Activated T-helper 2 cell treated with anti-CD3 and anti-CD28 coated beads, Interferon-gamma antibody, Interleukin-2, Interleukin-4, amounts not matched to agents 10 μg/mL and 5 μg/mL and 100 μg/mL, durations not matched to agents 14 hours and 24 hours and 36 hours (primary cell): Measurements from ENCODE around the gene NCAM2. TPM values are rescaled to one million over a fixed set of nuclear protein-coding genes. Genes with fewer than 3 reads are reported as not detected.

ENCODE experiments used
- DNase-seq: peaks from one replicate; pipeline ENCODE4 v3.0.0; 2021; ENCODE audit warnings: low spot score
- H3K27ac Mint-ChIP-seq: one replicate; pipeline ENCODE4 v1.8.0; 2021; ENCODE audit warnings: mixed read lengths
- H3K27me3 Mint-ChIP-seq: one replicate; pipeline ENCODE4 v1.8.0; 2021; ENCODE audit warnings: low read depth, mixed read lengths
- H3K36me3 Mint-ChIP-seq: one replicate; pipeline ENCODE4 v1.8.0; 2021; ENCODE audit warnings: low read depth, mixed read lengths
- H3K4me1 Mint-ChIP-seq: one replicate; pipeline ENCODE4 v1.8.0; 2021; ENCODE audit warnings: low read depth, mixed read lengths
- H3K4me3 Mint-ChIP-seq: one replicate; pipeline ENCODE4 v1.8.0; 2021; ENCODE audit warnings: low read depth, mild to moderate bottlenecking, moderate library complexity, mixed read lengths
- H3K9me3 Mint-ChIP-seq: one replicate; pipeline ENCODE4 v1.8.0; 2021; ENCODE audit warnings: mixed read lengths
- intact Hi-C: fragments of 100-400 bp; cut with micrococcal nuclease; formaldehyde crosslinking; loops from one replicate; pipeline ENCODE4 v1.15.1; 2023
- total RNA-seq: library from RNA; stranded (reverse); gene quantifications from 2 replicates; pipeline ENCODE4 v1.2.3, GENCODE V29; 2022

The NCAM2 gene
- total RNA-seq, 1 donor from 2014 or later, result not detected

GRCh38 chr21:21530680-21531079, 532.5 kb downstream of the NCAM2 start:
- Mint-ChIP-seq H3K27ac (no peak overlapping the region), H3K9me3 (peaks cover 13% of the 10 kb centered on the region), H3K27me3 (no peaks in the 10 kb centered on the region), H3K4me3 (no peak overlapping the region), H3K4me1 (no peaks in the 10 kb centered on the region), H3K36me3 (no peaks in the 10 kb centered on the region)
- DNase-seq, result no peak
- intact Hi-C loops, result no loop called here

- intact Hi-C loops, result no loop called here
- H3K4me3 Mint-ChIP-seq, result no peak overlapping the region
Measured at GRCh38 chr21:21547368-21547953, 549.3 kb downstream of the NCAM2 start.

GRCh38 chr21:21559285-21560045, 561.3 kb downstream of the NCAM2 start:
- no peak for DNase-seq
- intact Hi-C loops, result no loop called here
- no peaks in the 10 kb centered on the region for H3K4me1 Mint-ChIP-seq
- peaks cover 40% of the 10 kb centered on the region for H3K9me3 Mint-ChIP-seq
- no peak overlapping the region for H3K4me3 Mint-ChIP-seq
- no peaks in the 10 kb centered on the region for H3K36me3 Mint-ChIP-seq
- no peak overlapping the region for H3K27ac Mint-ChIP-seq
- H3K27me3 Mint-ChIP-seq, result no peaks in the 10 kb centered on the region

More at GRCh38 chr21:21547368-21547953, 549.3 kb downstream of the NCAM2 start:
- DNase-seq, result no peak
- H3K4me1 Mint-ChIP-seq, result no peaks in the 10 kb centered on the region
- no peak overlapping the region for H3K27ac Mint-ChIP-seq
- H3K36me3 Mint-ChIP-seq, result no peaks in the 10 kb centered on the region
- H3K9me3 Mint-ChIP-seq, result peaks cover 28% of the 10 kb centered on the region
- H3K27me3 Mint-ChIP-seq, result no peaks in the 10 kb centered on the region
